ENCODE results near the gene VWA3A.
"Not testable (repeated sequence)": the region's sequence is repeated elsewhere in the genome, so short reads cannot be mapped to it uniquely, and the experiment has no call there.

Gene VWA3A, protein sequence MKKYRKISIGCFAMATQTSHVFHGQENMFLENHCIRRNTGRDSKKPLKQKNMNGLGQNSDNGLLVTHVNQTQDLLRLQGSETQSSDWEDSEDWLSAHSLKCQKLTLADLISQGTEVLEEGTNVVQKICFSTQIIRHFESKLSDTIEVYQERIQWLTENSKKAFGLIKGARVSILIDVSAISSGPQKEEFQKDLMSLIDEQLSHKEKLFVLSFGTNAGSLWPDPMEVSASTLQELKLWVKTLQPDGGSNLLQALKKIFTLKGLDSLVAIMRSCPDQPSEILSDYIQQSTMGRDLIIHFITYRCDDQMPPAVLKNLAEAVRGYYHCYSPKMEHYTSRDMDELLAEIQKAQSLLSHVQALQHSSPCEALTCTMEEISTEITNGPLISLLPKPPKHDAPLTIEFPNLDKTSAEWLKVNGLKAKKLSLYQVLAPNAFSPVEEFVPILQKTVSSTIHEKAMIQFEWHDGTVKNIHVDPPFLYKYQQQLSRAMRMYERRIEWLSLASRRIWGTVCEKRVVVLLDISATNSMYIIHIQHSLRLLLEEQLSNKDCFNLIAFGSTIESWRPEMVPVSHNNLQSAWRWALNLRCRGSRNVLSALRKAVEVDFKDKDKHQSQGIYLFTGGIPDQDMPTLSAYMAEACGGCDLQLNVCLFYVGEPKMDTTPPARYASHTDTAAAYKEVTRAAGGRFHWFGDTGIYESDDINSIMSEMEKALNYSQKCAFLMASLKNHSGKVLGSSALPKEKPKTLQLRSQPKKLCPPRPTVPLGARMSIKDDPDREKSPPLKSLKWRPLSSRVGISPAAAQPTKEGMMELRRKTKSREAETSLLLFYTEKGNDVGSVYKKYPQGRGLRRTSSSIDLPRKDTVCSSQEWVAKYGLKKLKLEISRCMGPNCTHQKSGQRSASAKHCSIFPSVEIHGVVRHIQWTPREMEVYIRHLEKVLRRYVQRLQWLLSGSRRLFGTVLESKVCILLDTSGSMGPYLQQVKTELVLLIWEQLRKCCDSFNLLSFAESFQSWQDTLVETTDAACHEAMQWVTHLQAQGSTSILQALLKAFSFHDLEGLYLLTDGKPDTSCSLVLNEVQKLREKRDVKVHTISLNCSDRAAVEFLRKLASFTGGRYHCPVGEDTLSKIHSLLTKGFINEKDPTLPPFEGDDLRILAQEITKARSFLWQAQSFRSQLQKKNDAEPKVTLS

GRCh38 chr16:22092143-22092933 is at the start of gene VWA3A:
TSS of gene VWA3A (plus strand) at chr16:22092541. CDS start at chr16:22092638, 97 bp downstream.
- DNase-seq (ENCODE audit: low read depth) = no peak

GRCh38 chr16:22043882-22044281 is 48.5 kb upstream of the VWA3A start:
- not testable (repeated sequence) for DNase-seq (ENCODE audit: low read depth)

DNA sequence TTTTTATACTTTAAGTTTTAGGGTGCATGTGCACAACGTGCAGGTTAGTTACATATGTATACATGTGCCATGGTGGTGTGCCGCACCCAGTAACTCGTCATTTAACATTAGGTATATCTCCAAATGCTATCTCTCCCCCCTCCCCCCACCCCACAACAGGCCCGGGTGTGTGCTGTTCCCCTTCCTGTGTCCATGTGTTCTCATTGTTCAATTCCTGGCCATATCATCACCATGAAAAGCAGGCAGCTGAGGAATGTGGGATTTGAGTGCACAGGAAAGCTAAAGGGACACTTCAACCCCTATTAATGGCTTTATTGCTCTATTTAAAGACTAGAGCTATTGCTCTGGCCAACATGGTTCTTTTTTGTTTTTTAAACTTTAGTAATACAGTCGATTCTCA is 46.5 kb upstream of the VWA3A start:
- not testable (repeated sequence) for DNase-seq (ENCODE audit: low read depth)

DNA sequence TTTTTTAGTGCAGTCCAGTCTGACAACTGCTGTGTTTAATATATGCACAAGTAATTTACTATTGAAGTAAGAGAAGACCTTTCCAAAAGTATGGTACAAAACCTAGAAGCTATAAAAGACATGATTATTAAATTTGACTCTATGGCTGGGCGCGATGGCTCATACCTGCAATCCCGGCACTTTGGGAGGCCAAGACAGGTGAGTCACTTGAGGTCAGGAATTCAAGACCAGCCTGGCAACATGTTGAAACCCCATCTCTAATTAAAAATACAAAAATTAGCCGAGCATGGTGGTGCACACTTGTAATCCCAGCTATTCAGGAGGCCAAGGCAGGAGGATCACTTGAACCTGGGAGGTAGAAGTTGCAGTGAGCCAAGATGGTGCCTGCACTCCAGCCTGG is 41.4 kb upstream of the VWA3A start:
- DNase-seq (ENCODE audit: low read depth) = no peak

- no peak for DNase-seq (ENCODE audit: low read depth)
Measured at GRCh38 chr16:22052980-22053379, 39.4 kb upstream of the VWA3A start.

- no peak for DNase-seq (ENCODE audit: low read depth)
Measured at GRCh38 chr16:22053921-22054341, 38.4 kb upstream of the VWA3A start.

GRCh38 chr16:22054847-22055590 is 37.3 kb upstream of the VWA3A start:
- DNase-seq (ENCODE audit: low read depth) = no peak

DNA sequence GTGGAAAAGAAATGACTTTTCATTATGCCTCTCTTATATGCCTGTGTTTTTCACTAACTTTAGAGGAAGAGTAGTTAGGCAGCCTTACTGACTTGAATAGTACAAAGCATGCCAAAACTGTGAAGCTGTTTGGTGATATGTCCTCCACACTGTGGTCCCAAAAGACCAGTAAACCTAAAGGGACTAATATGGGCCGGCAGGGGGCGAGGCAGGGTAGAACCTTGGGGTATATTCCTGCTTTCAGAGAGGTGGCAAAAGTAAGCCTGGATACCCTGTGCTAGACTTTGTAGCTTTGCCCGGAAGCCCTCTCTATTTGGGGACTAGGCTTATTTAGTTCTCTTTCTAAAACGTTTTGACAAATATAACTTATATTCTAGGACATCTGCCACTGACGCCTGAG is 36.5 kb upstream of the VWA3A start:
- DNase-seq (ENCODE audit: low read depth) = no peak

- DNase-seq (ENCODE audit: low read depth) = no peak
Measured at GRCh38 chr16:22063888-22064467, 28.4 kb upstream of the VWA3A start.

DNA sequence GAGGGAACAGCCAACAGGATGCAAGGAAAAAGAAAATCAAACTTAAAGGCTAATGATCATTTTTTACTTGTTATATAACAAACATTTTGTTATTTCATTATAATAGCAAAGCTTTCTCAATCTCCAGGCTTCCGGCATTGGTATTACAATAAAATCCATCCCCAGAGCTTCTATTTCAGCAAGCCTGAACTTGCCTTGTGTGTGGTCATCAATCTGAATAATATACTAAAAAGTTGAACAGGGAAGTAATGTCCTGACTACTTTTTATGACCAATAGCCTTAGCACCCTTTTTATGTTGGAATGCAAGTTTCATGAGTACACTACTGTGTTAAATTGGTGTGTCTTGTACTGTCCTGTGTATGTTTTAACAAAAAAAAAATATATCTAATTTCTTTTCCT is 27.1 kb upstream of the VWA3A start:
- no peak for DNase-seq (ENCODE audit: low read depth)

GRCh38 chr16:22070361-22071330 is 21.7 kb upstream of the VWA3A start:
- DNase-seq (ENCODE audit: low read depth) = no peak

DNA sequence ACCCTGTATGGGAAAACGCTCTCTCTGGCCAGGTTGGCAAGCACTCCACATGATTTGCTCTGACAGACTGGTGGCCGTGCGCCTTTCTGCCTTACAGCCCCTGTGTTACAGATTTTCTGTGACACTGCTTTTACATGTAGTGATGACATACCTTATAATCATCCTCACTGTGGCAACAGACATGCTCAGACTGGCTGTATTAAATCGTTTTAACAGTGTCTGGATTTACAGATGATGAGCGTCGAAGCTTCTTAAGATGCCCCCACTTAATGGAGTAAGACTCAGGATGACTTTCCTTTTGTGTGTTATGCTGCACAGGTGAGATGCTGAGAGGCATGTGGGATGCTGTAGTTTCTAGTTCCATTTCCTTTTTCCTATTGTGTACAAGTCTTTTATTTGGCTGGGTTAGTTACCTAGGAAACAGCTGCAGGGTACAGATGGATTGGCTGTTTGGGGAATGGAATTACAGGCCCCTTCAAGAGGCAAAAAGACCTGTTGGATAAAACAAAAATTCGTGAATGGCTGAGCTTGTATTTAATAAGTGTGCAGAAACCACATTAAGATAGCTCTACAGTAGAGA is 20.9 kb upstream of the VWA3A start:
- DNase-seq (ENCODE audit: low read depth) = no peak

DNA sequence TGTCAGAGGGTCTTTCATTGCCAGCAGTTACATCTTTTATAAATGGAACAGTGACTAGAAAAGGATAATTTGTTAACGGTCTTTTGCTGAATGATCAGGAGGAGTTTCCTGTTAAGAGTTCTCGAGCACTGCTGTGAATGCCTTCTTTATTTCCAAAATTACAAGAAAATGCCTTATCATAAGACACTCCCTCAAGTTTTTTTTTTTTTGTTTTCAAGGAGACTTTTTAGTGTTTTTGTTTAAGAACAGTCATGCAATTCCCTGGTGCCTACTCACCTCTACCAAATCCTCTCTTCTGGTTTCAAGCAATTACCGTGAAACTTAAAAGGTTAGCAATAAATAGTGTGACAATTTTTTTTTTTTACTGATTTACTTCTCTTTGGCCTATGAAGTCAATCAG is 19.0 kb upstream of the VWA3A start:
- DNase-seq (ENCODE audit: low read depth) = no peak

GRCh38 chr16:22075043-22075757 is 17.1 kb upstream of the VWA3A start:
- no peak for DNase-seq (ENCODE audit: low read depth)

- DNase-seq (ENCODE audit: low read depth) = no peak
Measured at GRCh38 chr16:22075776-22076175, 16.6 kb upstream of the VWA3A start.

GRCh38 chr16:22077700-22078313 is 14.5 kb upstream of the VWA3A start:
- DNase-seq (ENCODE audit: low read depth) = peak; percentile 63

DNA sequence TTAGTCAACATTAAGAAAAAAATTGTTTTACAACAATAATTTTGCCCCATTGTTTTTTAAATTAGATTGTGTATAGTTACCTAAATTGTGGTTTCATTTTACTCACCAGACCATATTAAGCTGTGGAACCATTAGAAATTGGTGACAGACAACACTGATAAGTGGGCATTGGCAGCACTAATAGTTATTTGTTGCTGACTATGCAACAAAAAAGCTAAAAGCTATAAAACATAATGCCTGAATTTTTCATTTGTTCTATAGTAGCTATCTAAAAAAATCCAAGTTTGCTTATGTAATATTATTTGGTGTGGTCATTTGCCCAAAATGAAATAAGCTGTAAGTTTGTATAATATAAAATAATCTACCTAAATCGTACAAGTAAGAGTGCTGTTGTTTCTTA is 13.7 kb upstream of the VWA3A start:
- DNase-seq (ENCODE audit: low read depth) = no peak

GRCh38 chr16:22081050-22081449 is 11.3 kb upstream of the VWA3A start:
- no peak for DNase-seq (ENCODE audit: low read depth)

All from activated T-cell treated with anti-CD3 and anti-CD28 coated beads for 1 hour (primary cell).